GM18873 (cell line): Measurements from ENCODE around the gene TBC1D1.

Experiments used
- ATAC-seq: cut with Tn5 transposase; IDR thresholded peaks from one replicate; pipeline ENCODE4 v1.9.1; 2021; ENCODE audit warnings: mild to moderate bottlenecking, moderate library complexity, moderate number of reproducible peaks; ENCODE audit not compliant: unreplicated experiment, low FRiP score

TBC1D1 gene

GRCh38 chr4:38037612-38038011 is 146.7 kb downstream of the TBC1D1 start:
- ATAC-seq = no peak

DNA sequence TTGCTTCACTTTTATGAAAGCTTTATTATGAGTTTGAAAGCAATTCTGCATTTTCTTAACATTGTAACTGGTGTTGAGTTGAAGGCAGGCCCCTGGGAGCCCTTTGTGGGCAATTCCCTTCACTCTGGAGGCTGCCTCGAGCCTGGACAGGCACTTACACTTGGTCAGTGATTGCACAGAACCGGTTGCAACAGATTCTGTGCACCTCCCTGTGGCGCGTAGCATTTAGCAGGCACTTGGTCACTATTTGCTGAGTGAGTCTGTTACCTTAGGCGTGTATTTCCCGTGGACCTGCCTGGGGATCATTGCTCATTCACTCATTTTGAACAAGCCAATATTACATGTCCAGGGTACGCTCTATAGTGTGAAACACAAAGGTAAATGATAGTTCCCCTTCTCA is 149.7 kb downstream of the TBC1D1 start:
- ATAC-seq = no peak

GRCh38 chr4:38044060-38044459 is 153.2 kb downstream of the TBC1D1 start:
- ATAC-seq = no peak

GRCh38 chr4:38045289-38045988 is 154.6 kb downstream of the TBC1D1 start:
- no peak for ATAC-seq

- no peak for ATAC-seq
Measured at GRCh38 chr4:38046727-38047489, 156.0 kb downstream of the TBC1D1 start.

DNA sequence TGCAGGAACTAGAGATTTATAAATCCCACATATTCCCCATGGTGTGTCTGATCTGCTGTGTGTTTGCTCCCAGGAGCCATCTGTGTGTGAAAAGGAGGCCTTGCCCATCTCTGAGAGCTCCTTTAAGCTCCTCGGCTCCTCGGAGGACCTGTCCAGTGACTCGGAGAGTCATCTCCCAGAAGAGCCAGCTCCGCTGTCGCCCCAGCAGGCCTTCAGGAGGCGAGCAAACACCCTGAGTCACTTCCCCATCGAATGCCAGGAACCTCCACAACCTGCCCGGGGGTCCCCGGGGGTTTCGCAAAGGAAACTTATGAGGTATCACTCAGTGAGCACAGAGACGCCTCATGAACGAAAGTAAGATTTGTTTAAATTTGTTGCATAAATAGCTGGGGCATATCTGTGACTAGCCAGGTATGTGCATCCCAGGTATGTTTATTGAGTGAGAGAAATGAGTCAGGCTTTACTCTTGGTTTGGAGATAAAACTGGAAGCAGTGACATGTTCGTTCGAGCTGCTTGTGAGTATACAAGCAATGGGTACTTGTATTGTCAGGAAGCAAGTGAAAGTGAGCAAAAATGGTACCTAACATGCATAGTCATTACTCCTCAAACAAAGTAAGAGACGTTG is 158.8 kb downstream of the TBC1D1 start:
- no peak for ATAC-seq

GRCh38 chr4:38050560-38051350 is 159.9 kb downstream of the TBC1D1 start:
- ATAC-seq = no peak

DNA sequence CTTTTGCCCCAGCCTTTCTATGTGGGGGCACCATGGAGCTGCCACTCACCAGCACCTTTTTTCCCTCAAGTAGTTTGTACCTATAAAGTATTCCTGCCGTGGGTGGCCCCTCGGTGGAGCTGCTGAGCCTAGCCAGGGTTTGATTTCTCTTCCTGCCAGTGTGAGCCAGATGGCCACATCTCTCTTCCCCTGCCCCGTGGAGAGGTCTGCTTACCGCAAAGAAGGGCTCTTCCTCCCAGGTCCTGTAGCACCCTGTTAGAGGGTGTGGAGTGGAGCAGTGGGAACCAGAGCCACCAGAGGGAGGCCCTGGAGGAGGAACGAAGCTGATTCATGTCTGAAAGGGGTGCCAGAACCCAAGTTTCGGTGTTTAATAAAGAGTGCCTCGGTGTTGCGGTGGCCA is 164.7 kb downstream of the TBC1D1 start:
- no peak for ATAC-seq

DNA sequence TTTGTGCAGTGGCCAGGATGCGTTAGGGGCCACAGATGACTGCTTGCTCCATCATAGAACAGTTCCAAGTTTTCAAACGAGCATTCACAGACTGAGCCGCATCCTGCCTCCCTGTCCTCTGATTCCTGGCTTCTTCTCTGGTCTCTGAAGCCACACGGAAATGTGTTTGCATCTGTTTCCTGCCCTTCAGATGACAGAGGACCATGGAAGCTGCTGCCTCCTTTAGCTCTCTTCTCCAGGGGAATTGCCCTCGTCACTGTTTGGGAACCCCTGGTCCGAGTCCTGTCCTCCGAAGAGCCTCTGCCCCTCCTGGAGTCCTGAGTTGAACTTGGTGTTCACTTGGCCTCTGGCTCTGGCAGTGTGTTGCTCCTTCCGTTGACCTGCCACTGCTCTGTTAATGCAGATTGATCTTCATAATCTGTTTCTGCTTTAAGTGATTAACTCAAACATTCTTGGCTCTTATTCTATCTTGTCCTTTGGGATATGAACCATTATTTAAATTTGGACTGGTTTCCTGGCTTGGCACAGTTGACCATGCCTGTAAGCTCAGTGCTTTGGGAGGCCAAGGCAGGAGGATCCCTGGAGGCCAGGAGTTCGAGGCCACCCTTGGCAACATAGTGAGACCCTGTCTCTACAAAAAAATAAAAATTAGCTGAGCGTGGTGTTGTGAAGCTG is 165.3 kb downstream of the TBC1D1 start:
- ATAC-seq = no peak

- ATAC-seq = no peak
Measured at GRCh38 chr4:38058151-38058550, 167.3 kb downstream of the TBC1D1 start.

DNA sequence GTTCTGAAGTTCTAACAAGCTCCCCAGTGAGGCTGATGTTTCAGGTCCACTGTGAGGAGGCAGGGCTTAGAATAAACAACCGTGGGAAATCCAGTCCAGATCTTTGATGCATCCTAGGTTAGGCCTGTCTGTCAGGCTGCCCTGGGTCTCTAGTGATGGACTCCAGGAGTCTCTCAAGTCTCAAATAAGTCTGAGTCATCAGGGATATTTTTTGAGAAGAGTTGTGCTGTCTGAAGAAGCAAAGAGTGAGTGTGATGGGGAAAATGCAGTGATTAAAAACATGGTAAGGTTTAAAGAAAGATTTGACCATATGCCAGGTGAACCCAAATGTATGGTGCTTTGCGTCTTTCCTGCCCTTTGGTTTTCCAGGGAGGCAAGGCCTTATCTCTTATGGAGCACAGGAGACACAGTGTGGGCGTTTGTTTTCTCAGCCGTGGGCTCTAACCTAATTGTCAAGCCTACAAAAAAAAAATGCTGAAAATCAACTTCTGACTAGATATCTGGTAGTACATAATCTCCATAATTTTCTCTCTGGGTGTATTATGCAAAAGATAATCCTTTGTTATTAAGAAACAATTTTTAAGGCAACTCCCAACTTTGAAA is 170.0 kb downstream of the TBC1D1 start:
- no peak for ATAC-seq

DNA sequence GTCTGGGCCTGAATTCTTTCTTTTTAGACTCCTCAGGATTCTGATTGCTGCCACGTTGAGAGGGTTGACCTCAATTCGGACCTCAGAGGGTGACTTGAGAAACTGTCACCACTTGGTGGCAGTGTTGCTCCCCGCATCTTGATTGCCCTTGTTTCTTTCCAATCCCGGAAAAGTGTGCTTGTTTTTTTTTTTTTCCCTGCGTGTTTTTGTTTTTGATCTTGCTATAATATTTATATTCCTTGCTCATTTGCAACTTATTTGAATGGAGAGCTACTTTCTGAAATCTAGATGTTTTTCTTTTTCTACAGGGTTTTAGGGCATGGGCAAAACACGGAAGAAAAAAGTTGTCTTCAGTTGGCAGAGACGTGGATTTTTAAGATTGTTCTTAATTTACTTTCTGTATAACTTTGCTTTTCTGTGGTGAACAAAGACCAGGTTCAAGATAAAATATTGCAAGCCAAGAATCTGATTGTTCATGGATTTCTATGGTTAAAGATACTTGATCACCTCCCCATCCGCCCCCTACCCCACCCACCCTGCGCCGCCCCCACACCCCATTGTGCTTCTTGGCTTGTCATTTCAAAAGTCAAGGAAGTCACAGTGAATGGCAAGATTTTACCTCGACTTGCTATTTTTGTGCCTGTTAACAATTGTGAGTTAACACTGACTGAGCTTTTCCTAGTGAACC is 171.3 kb downstream of the TBC1D1 start:
- no peak for ATAC-seq

- ATAC-seq = no peak
Measured at GRCh38 chr4:38062776-38063097, 171.9 kb downstream of the TBC1D1 start.

- ATAC-seq = no peak
Measured at GRCh38 chr4:38065176-38065575, 174.3 kb downstream of the TBC1D1 start.

GRCh38 chr4:38065900-38066299 is 175.0 kb downstream of the TBC1D1 start:
- no peak for ATAC-seq

DNA sequence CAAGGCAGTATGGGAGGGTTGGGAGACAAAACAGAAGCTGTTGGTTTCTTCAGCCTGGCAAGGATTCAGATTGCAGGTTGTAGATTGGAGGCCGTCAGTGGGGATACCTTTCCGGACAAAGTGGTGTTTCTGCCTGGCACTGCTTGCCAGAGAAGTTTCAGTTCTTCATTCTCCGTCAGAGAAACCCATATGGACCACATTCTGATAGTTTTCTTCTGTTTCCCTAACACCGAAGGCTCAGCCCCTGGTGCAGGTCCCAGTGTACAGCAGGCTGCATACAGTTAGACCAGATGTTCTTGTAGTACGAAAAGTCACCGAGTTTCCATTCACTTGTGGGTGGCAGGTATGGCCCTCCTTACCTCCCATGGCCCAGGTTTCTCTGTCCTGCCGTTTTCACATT is 176.6 kb downstream of the TBC1D1 start:
- no peak for ATAC-seq

DNA sequence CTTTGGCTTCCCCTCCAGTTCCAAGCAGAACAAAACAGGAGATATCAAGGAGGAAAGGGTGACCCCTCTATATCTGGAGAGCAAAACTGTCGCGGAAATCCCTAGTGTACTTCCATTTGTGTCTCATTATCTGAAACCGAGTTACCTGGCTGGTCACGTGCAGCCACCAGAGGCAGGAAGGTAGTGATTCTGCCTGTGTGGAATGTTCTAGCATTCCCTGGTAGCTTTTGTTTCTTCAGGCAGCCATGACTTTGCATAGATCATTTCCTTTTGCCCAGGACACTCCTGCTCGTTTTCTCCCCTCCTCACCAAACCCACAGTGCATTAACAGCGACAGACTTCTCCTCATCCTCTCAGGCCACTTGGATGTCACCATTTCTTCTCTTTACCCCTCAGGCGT is 177.2 kb downstream of the TBC1D1 start:
- ATAC-seq = no peak

DNA sequence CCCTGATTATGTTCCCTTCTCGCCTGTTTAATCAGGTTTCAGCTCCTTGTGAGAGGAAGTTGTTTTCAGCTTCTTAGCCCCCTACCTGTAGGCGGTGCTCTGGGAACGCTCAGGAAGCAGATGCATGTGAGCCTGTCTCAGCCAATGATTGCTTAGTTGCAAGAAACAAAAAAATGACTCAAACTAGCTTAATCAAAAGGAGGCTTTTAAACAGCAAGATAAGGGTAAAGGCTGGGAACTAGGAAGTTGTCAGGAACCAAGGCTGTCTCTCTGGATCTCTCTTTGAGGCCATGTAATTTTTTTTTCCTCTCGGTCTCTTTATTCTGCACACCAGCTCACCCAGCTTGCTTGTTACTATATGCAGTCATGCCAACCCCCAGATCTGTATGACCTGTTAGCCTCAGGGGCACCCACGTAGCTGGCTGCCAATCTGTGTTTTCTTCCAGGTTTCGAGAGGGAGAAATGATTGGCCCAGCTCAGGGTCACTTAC is 178.4 kb downstream of the TBC1D1 start:
- no peak for ATAC-seq

DNA sequence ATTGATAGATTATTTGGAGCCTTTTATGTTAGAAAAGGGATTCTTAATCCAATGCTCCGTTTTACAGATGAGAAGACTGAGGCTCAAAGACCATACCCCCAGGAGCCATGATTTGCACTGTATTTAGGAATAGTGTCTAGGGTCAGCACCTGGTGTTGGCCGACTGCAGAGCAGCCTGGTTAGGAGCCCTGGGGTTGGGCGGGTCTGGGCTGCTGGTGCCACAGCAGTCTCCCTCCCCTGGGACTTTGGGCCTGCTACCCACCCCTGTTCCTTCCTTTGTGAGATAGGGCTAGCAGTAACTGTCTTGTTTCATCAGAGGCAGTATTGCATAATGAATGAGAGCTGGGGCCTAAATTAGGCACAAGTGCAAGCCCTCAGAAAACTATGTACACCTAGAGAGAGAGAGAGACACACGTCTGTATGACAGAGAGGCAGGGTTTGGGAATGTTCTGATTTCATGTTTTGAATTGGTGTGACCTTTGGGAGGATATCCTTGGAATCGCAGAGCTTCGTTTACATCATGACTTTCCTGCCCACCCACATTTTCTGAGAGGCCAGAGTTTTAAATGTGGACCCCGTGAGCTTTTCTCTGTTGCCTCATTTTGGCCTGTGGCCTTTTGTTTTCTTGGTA is 181.0 kb downstream of the TBC1D1 start:
- ATAC-seq = no peak
